HG02678 (cell line): Measurements from ENCODE around the gene EPHA10.
A peak's percentile ranks its signal among the peaks of the same experiment; 100 is the strongest.

Source experiments
- ATAC-seq: cut with Tn5 transposase; IDR thresholded peaks from one replicate; pipeline ENCODE4 v1.9.1; 2021; ENCODE audit warnings: mild to moderate bottlenecking, moderate library complexity; ENCODE audit not compliant: unreplicated experiment

Gene EPHA10

GRCh38 chr1:37764888-37765441, at the start of gene EPHA10:
TSS of gene EPHA10 (minus strand) at chr1:37765120. CDS start at chr1:37765066, 54 bp downstream.
- no peak for ATAC-seq

- no peak for ATAC-seq
These were observed 49.3 kb upstream of the EPHA10 start for GRCh38 chr1:37814252-37814651.

- ATAC-seq = no peak
These were observed 48.7 kb upstream of the EPHA10 start for GRCh38 chr1:37813529-37814145.

DNA sequence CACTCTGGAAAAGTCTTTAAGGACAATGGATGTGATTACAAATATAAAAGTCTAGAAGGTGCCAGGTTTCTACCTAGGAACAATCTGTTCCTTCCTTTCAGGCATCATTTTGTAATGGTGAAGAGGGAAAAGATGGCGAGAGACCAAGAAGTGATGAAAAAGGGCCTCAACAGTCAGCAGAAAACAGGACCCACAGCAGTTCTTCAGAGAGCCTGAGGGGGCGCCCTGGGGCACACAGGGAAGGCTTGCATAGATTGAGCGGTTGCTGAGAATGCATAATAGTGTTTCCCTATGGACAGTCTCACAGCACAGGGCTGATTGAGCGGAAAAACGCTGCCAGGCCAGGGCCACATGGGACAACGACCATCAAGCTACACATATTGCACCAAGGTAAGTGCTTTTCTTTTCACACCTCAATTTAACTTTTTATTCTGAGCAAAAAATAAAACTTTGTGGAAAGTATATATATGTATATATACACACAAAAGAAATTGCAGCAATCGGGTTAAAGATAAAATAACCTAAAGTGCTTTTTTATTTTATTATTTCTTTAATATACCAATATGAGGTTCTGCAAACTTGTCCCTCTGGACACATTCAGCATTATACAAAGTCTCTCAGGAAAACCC, 46.2 kb upstream of the EPHA10 start:
- ATAC-seq = no peak

- ATAC-seq = no peak
These were observed 45.0 kb upstream of the EPHA10 start for GRCh38 chr1:37809942-37810341.

- ATAC-seq = peak; percentile 34
These were observed 43.7 kb upstream of the EPHA10 start for GRCh38 chr1:37808369-37809319.

- ATAC-seq = peak; percentile 88
These were observed 42.8 kb upstream of the EPHA10 start, which contains the start of the genes C1orf122 and YRDC for GRCh38 chr1:37807555-37808368. TSS of gene C1orf122 (plus strand) at chr1:37807790. CDS start at chr1:37808405, 615 bp downstream. TSS of gene YRDC (minus strand) at chr1:37808208. CDS start at chr1:37808180, 28 bp downstream.

GRCh38 chr1:37807220-37807554, 42.3 kb upstream of the EPHA10 start:
- no peak for ATAC-seq

DNA sequence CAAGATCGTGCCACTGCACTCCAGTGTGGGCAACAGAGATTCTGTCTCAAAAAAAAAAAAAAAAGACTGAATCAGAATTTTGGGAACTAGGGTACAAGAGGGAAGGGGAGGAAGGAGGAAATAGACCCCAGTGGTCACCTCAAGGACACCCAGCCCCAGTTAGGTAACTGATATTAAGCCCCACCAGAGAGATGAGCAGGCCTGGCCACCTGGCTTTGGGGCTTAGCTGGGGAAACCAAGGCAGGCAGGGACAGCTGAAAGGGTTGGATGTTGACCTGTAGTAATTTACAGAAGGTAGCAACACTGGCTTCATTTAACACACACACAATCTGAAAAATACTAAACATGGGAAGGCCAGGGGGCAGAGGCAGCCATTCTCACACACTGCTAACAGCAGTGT, 37.5 kb upstream of the EPHA10 start:
- ATAC-seq = no peak

GRCh38 chr1:37797750-37798345, 32.9 kb upstream of the EPHA10 start:
- ATAC-seq = no peak

DNA sequence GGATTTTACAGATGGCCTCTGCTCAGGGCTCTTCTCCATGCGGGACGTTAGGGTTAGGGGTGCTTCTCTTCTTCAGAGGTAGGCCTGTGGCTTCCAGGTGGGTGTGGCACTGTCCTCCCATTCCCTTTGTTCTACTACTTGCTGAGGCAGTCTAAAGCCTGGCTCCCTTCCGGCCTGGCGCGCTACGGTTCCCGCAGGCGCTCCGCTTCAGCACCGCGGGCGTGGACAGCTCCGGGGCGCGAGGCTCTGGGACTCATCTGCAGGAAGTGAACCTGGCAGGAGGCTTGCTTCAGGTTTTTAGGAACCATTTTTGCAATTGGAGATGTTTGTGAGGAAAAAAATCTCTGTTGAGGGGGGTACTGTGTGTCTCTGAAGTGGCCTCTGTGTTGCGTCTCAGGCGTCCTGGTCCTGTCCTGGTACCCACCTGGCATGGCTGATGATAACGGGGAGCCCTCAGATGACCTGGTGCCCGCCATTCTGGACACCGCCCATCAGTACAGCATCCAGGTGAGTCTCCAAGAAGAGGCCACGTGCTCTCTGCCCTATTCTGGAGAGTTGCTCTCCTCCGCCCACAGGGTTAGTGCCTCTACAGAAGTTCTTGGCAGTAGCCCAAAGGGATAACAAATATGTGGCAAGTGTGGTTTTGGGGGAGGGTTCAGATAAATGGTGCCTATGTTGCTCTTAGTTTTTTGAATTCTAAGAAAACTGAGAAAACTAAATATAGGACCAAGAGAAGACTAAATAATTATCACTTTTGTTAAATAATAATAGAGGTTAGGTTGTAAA, 30.6 kb upstream of the EPHA10 start:
- no peak for ATAC-seq

DNA sequence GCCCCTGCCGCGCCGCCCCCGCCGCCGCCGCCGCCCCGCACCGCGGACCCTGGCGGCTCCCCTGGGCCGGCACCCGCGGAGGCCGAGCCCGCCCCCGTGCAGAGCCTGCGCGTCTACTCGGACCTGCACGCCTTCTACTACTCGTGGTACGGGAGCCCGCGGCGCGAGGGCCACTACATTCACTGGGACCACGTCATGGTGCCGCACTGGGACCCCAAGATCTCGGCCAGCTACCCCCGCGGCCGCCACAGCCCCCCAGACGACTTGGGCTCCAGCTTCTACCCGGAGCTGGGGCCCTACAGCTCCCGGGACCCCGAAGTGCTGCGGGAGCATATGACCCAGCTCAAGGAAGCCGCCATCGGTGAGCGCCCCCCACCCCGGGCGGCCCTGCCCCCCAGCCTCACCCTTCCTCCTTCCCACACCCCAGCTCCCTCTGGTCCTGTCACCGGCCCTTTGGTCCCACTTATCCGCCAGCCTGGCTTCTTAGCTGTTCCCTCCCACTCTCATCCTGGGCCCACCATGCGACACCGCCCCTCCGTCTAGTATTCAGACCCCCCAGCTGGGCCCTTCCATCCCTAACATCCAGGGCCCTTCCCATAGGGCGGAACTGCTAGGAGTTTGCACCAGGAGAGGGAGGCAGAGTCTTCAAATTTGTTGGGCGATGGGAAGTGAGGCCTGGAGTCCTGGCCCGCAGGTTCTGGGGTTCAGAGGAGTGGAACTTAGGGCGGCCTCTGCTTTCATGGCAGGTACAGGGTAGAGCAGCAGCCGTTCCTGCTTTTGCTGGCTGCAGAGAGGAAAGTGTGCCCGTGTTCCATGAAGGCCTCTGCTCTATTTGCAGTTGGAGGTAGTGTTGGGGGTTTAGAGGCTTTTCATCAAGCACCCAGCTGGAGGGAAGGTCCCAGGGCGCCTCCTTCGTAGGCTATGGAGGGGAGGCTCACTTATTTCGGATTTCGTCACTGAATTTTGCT, 29.7 kb upstream of the EPHA10 start:
- ATAC-seq = peak; percentile 22

DNA sequence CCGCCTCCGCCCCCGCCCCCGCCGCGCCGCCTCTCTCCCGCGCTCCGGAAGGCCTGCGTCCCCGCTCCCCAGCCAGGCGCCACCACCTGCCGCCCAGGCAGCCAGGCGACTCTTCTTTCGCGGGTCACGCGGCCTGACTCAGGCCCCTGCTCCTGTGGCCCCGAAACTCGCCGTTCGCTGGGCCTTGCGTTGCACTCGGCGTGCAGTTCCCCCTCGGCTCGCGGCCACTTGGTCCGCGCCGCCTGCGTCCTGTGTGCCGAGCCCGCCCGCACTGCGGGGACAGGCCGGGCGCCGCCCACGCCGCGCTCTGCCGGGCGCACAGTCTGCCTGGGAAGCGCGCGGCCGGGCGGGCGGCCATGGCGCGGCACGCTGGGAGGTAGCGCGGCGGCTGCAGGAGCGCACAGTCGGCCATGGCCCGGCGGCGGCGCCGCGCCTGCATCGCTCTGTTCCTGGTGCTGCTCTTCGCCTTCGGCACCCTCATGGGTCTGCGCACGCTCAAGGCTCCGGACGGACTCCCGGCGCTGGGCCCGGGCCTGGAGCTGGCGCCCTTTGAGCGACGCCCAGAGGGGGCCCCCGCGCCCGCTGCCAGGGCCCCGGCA, 29.0 kb upstream of the EPHA10 start, which contains the start of gene MANEAL:
TSS of gene MANEAL (plus strand) at position 75 of the 599 bp plus-strand sequence. CDS start at position 411, 336 bp downstream.
- peak; percentile 61 for ATAC-seq

DNA sequence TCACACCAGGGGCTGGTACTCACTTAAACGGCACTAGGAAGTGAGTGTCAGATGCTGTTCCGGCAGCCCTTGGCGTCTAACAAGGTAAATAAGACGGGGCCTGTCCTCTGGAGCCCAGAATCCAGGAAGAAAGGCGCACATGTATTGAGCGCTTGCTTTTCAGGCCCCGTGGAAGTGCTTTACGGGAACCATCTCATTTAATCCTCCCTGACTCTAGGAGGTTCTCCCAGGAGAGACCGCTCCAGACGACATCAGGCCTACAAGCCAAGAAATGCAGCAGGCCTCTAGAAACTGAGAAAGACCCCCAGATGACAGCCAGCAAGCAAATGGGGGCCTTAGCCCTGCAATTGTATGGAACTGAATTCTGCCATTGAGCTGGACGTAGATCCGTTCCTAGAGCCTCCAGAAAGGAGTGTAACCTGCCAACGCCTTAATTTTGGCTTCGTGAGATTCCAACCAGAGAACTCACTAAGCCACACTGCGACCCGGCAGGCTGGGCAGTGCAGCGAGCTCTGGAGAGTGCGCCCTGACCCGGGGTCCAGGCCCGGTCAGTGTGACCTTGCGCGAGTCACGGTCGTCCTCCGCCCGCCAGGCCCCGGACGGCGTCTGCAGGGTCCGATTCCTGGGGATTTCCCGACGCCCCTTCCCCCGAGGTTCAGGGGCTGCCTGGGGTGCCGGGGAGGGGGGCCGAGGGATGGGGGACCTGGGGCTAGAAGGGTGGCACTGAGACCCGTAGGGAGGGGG, 28.2 kb upstream of the EPHA10 start:
- no peak for ATAC-seq

DNA sequence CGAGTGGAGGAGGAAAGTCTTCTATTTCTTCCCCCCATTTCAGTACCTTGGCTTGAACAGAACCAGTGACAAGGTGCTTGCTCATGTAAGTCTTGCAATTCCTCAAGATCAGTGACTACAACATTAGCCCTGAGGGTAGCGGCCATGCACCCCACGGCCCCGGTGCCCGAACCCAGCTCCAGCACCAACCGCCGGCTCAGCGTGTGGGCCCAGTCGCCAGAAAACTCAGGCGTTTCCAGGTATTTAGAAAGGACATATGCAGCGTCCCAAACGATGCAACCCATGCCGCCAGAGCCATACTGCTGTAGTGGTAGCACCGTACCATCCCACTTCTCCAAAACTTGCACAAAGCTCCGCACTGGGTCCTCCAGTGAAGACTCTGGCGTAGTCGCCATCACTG, 17.6 kb upstream of the EPHA10 start:
- ATAC-seq = no peak

DNA sequence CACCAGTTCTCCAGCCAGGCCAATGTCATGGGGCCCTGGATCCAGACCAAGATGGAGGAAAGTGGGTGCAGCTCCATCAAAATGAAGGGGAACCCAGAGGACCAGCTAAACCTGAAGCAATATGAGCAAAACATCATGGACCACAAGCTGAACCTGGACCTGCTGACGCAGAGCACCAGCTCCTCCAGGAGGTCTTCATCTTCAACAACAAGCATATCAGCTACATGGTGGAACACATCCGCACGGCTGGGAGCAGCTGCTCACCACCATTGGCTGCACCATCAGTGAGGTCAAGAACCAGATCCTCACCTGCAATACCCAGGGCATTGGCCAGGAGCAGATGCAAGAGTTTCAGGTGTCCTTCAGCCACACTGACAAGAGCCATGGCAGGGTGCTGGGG, 13.7 kb upstream of the EPHA10 start:
- no peak for ATAC-seq
